CD4-positive, alpha-beta T cell (primary cell): Measurements from ENCODE around the gene IRF8. TPM values are rescaled to one million over a fixed set of nuclear protein-coding genes. Genes with fewer than 3 reads are reported as not detected.

ENCODE experiments used
- ATAC-seq: fragments of 200-7000 bp; cut with Tn5 transposase; one replicate; pipeline ENCODE4 v1.10.0; 2022; ENCODE audit warnings: mild to moderate bottlenecking; ENCODE audit not compliant: poor library complexity
- CTCF ChIA-PET: fragments of 350-600 bp; sonication (Branson Sonifier 250); formaldehyde crosslinking; loops from one replicate; lab custom pipeline; 2021; ENCODE audit warnings: antibody characterized with exemption, inconsistent platforms; lab: Charles Lee
- POLR2A ChIA-PET: fragments of 350-600 bp; sonication (Branson Sonifier 250); formaldehyde crosslinking; loops from one replicate; lab custom pipeline; 2021; ENCODE audit warnings: antibody characterized with exemption, inconsistent platforms; lab: Charles Lee
- DNase-seq, 14 experiments: peaks; one replicate each; pipeline ENCODE4 v3.0.0-alpha.2; 2013 to 2020; ENCODE audit warnings: mixed read lengths in 2 of 14
- H3K27ac ChIP-seq, 2 donors: one replicate each; pipeline versions ENCODE4 v1.5.1 to v1.7.0; 2013; ENCODE audit warnings: low read length in 2 of 2, low read depth in 1 of 2, mild to moderate bottlenecking in 1 of 2
- H3K27me3 ChIP-seq, 2 experiments: 1 replicate in 1 of 2; 2 replicates in 1 of 2; pipeline versions ENCODE4 v1.6.1 to v1.7.0; 2013; ENCODE audit warnings: low read length in 2 of 2, control low read depth in 1 of 2, mild to moderate bottlenecking in 1 of 2, moderate library complexity in 1 of 2; ENCODE audit not compliant: insufficient read depth in 2 of 2, control insufficient read depth in 1 of 2
- H3K36me3 ChIP-seq: one replicate; pipeline ENCODE4 v1.6.1; 2013; ENCODE audit warnings: low read length, control low read depth; ENCODE audit not compliant: insufficient read depth
- H3K4me1 ChIP-seq: one replicate; pipeline ENCODE4 v1.6.1; 2013; ENCODE audit warnings: low read length, control low read depth; ENCODE audit not compliant: insufficient read depth
- H3K4me3 ChIP-seq: one replicate; pipeline ENCODE4 v1.5.1; 2013; ENCODE audit warnings: mild to moderate bottlenecking, low read length, moderate library complexity
- H3K9me3 ChIP-seq, 2 experiments: 1 replicate in 1 of 2; 2 replicates in 1 of 2; pipeline versions ENCODE4 v1.6.1 to v1.7.0; 2013; ENCODE audit warnings: low read length in 2 of 2, mild to moderate bottlenecking in 2 of 2, control low read depth in 1 of 2, moderate library complexity in 1 of 2; ENCODE audit not compliant: control insufficient read depth in 1 of 2, insufficient read depth in 1 of 2
- H3K27ac Mint-ChIP-seq: one replicate; pipeline ENCODE4 v1.8.0; 2020; ENCODE audit warnings: mixed read lengths
- H3K27me3 Mint-ChIP-seq: one replicate; pipeline ENCODE4 v1.8.0; 2021; ENCODE audit warnings: mixed read lengths
- H3K36me3 Mint-ChIP-seq: one replicate; pipeline ENCODE4 v1.8.0; 2021; ENCODE audit warnings: low read depth, mixed read lengths
- H3K4me1 Mint-ChIP-seq: one replicate; pipeline ENCODE4 v1.8.0; 2021; ENCODE audit warnings: low read depth, mixed read lengths
- H3K4me3 Mint-ChIP-seq: one replicate; pipeline ENCODE4 v1.8.0; 2020; ENCODE audit warnings: mild to moderate bottlenecking, mixed read lengths
- H3K9me3 Mint-ChIP-seq: one replicate; pipeline ENCODE4 v1.8.0; 2020; ENCODE audit warnings: mixed read lengths
- intact Hi-C, 2 experiments: fragments of 100-400 bp; cut with DNase I in 1 of 2; cut with micrococcal nuclease in 1 of 2; formaldehyde crosslinking; loops; one replicate each; pipeline versions ENCODE4 v1.15.1 to v1.9.0; 2023 to 2025; cut with DNase I, micrococcal nuclease
- total RNA-seq, 174 experiments: library from RNA in 2 of 174; stranded (reverse) in 2 of 174; gene quantifications; one replicate each; pipeline ENCODE4 v1.2.3 and lab custom pipeline; 2021 to 2026
- TF ChIP-seq, protein P1 (sequence below): fragments of 200-600 bp; IDR thresholded peaks from one replicate; pipeline ENCODE4 v1.8.0; 2022; ENCODE audit warnings: antibody characterized with exemption, mild to moderate bottlenecking

IRF8 gene
- total RNA-seq, 2 experiments from 2014 or later, result 11.3 to 13.2 TPM

DNA sequence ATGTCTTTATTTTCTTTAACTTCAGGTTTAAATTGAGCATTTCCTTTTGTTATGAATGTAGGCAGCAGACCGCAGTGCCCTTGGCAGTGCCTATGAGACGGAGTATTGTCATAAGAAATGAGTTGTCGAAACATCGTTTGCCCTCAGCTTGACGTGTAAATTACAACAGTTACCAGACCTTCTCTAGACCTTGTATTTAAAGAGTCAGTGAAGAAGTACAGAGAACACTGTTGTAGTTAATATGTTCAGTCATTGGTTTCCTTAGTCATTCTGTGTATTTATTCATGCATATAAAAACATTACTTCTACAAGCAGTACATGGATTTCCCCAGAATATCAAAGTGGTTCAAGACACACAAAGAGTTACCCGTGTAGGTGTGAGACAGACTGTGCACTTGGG is 19.0 kb downstream of the IRF8 start:
- Histone ChIP-seq H3K4me3 (no peak overlapping the region), H3K27me3 (no peaks in the 10 kb centered on the region), H3K27ac (no peak overlapping the region), H3K9me3 (no peaks in the 10 kb centered on the region), H3K4me1 (peaks cover 14% of the 10 kb centered on the region), H3K36me3 (peaks cover 3% of the 10 kb centered on the region)
- H3K27me3 Mint-ChIP-seq, result no peaks in the 10 kb centered on the region
- CTCF ChIA-PET, result no interaction called here
- intact Hi-C loops, result no loop called here
- no peak overlapping the region for H3K4me3 Mint-ChIP-seq
- TF ChIP-seq, protein P1, sequence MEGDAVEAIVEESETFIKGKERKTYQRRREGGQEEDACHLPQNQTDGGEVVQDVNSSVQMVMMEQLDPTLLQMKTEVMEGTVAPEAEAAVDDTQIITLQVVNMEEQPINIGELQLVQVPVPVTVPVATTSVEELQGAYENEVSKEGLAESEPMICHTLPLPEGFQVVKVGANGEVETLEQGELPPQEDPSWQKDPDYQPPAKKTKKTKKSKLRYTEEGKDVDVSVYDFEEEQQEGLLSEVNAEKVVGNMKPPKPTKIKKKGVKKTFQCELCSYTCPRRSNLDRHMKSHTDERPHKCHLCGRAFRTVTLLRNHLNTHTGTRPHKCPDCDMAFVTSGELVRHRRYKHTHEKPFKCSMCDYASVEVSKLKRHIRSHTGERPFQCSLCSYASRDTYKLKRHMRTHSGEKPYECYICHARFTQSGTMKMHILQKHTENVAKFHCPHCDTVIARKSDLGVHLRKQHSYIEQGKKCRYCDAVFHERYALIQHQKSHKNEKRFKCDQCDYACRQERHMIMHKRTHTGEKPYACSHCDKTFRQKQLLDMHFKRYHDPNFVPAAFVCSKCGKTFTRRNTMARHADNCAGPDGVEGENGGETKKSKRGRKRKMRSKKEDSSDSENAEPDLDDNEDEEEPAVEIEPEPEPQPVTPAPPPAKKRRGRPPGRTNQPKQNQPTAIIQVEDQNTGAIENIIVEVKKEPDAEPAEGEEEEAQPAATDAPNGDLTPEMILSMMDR, result no peak
- H3K9me3 Mint-ChIP-seq, result no peaks in the 10 kb centered on the region
- POLR2A ChIA-PET, result no interaction called here
- H3K4me1 Mint-ChIP-seq, result no peaks in the 10 kb centered on the region
- DNase-seq (no peak), ATAC-seq (no peak)
- H3K27ac Mint-ChIP-seq, result no peak overlapping the region
- peaks cover 12% of the 10 kb centered on the region for H3K36me3 Mint-ChIP-seq

DNA sequence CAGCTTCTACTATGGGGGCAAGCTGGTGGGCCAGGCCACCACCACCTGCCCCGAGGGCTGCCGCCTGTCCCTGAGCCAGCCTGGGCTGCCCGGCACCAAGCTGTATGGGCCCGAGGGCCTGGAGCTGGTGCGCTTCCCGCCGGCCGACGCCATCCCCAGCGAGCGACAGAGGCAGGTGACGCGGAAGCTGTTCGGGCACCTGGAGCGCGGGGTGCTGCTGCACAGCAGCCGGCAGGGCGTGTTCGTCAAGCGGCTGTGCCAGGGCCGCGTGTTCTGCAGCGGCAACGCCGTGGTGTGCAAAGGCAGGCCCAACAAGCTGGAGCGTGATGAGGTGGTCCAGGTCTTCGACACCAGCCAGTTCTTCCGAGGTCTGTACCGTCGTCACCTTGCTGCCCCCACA is 19.5 kb downstream of the IRF8 start:
- peaks cover 11% of the 10 kb centered on the region for H3K4me1 ChIP-seq
- no peaks in the 10 kb centered on the region for H3K27me3 Mint-ChIP-seq
- no peak overlapping the region for H3K4me3 Mint-ChIP-seq
- intact Hi-C loops, result no loop called here
- H3K36me3 Mint-ChIP-seq, result peaks cover 12% of the 10 kb centered on the region
- no peak for ATAC-seq
- no peaks in the 10 kb centered on the region for H3K9me3 Mint-ChIP-seq
- no peaks in the 10 kb centered on the region for H3K4me1 Mint-ChIP-seq
- no peak overlapping the region for H3K4me3 ChIP-seq
- CTCF ChIA-PET, result no interaction called here
- DNase-seq, result no peak
- POLR2A ChIA-PET, result no interaction called here
- no peak overlapping the region for H3K27ac ChIP-seq
- no peak overlapping the region for H3K27ac Mint-ChIP-seq
- H3K9me3 ChIP-seq, result no peaks in the 10 kb centered on the region
- no peaks in the 10 kb centered on the region for H3K27me3 ChIP-seq
- peaks cover 3% of the 10 kb centered on the region for H3K36me3 ChIP-seq
- TF ChIP-seq, protein P1, result no peak

DNA sequence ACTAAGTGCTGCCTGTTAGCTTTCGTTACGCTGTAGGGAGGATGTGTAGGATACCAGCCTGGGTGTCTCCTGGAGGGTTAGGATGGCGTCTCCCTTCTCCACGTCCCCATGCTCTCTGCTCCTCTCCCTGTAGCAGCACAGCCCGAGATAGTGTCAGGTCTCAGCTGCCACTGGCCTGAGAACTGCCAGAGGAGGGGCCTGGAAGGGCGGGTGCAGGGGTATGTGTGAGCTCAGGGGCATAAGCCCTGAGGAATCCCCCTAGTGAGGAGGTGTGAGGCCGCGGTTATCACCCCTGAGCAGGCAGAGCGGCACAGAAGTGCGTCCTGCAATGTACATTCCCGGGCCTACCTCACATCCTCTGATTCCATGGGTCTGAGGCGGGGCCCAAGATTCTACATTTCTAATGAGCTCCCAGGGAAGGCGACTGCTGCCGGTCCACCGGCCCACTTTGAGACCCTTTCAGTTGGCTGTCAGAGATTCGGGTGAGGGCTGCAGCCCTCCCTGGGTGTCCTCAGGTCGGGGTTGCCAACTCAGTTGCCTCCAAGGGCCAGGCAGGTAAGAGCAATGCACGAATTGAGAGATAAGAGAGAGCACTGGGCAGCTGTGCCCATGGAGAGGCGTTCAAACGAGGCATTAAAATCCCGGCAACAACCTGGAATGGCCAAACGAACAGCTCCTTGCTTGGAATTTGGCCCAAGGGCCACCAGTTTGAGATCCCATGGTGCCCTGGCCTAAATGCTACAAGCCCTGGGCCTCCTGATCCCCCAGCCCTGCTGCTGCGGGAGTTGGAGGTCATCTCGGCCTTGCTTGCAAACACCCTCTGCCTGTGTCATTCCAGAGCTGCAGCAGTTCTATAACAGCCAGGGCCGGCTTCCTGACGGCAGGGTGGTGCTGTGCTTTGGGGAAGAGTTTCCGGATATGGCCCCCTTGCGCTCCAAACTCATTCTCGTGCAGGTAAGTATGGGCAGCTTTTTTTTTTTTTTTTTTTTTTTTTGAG is 20.6 kb downstream of the IRF8 start:
- Histone ChIP-seq H3K27ac (no peak overlapping the region), H3K9me3 (no peaks in the 10 kb centered on the region), H3K27me3 (no peaks in the 10 kb centered on the region), H3K4me1 (peaks cover 10% of the 10 kb centered on the region), H3K4me3 (no peak overlapping the region), H3K36me3 (peaks cover 3% of the 10 kb centered on the region)
- ChIA-PET POLR2A (no interaction called here), CTCF (no interaction called here)
- H3K4me3 Mint-ChIP-seq, result no peak overlapping the region
- no peak overlapping the region for H3K27ac Mint-ChIP-seq
- no peaks in the 10 kb centered on the region for H3K27me3 Mint-ChIP-seq
- no peak for DNase-seq
- no peaks in the 10 kb centered on the region for H3K9me3 Mint-ChIP-seq
- peaks cover 12% of the 10 kb centered on the region for H3K36me3 Mint-ChIP-seq
- TF ChIP-seq, protein P1, result no peak
- H3K4me1 Mint-ChIP-seq, result no peaks in the 10 kb centered on the region
- intact Hi-C loops, result no loop called here
- ATAC-seq, result no peak
